ENCODE results near the gene TPCN2. TPM values are rescaled to one million over a fixed set of nuclear protein-coding genes. Genes with fewer than 3 reads are reported as not detected.
"Not testable (repeated sequence)": the region's sequence is repeated elsewhere in the genome, so short reads cannot be mapped to it uniquely, and the experiment has no call there.

The TPCN2 gene
- total RNA-seq, 1 donor from 2014 or later, result 14.2 TPM

- DNase-seq (ENCODE audit: low read depth, low spot score), result no peak
- peaks cover 6% of the 10 kb centered on the region for H3K9me3 Mint-ChIP-seq
- TF ChIP-seq, protein P1, sequence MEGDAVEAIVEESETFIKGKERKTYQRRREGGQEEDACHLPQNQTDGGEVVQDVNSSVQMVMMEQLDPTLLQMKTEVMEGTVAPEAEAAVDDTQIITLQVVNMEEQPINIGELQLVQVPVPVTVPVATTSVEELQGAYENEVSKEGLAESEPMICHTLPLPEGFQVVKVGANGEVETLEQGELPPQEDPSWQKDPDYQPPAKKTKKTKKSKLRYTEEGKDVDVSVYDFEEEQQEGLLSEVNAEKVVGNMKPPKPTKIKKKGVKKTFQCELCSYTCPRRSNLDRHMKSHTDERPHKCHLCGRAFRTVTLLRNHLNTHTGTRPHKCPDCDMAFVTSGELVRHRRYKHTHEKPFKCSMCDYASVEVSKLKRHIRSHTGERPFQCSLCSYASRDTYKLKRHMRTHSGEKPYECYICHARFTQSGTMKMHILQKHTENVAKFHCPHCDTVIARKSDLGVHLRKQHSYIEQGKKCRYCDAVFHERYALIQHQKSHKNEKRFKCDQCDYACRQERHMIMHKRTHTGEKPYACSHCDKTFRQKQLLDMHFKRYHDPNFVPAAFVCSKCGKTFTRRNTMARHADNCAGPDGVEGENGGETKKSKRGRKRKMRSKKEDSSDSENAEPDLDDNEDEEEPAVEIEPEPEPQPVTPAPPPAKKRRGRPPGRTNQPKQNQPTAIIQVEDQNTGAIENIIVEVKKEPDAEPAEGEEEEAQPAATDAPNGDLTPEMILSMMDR (conservative IDR thresholded peaks at IDR 0.05), result no peak
- peaks cover 3% of the 10 kb centered on the region for H3K4me1 Mint-ChIP-seq
- H3K27ac Mint-ChIP-seq (ENCODE audit: unreplicated experiment), result no peak overlapping the region
- H3K27me3 Mint-ChIP-seq (ENCODE audit: low read depth), result no peaks in the 10 kb centered on the region
- no peak overlapping the region for H3K4me3 Mint-ChIP-seq
- H3K36me3 Mint-ChIP-seq (ENCODE audit: low read depth), result peaks cover 9% of the 10 kb centered on the region
Observed at GRCh38 chr11:69144316-69145049, 95.8 kb downstream of the TPCN2 start.

DNA sequence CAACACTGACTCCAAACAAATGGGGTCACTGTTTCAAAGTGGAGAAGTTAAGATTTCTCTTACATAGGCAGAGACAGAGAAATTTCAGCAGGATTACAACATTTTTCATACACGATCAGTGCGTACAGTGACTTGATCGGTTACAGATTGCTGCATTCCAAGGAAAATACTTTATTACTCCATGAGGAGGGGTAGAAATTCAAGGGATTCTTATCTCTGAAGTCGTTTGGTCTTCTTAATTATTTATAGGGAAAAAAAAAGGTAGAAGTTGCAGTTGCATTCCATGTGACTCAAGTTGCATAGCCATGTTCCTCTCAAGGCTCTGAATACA lies 96.3 kb downstream of the TPCN2 start:
- Mint-ChIP-seq H3K27me3 (ENCODE audit: low read depth) (no peaks in the 10 kb centered on the region), H3K36me3 (ENCODE audit: low read depth) (peaks cover 9% of the 10 kb centered on the region), H3K27ac (ENCODE audit: unreplicated experiment) (no peak overlapping the region), H3K4me1 (peaks cover 3% of the 10 kb centered on the region), H3K4me3 (no peak overlapping the region), H3K9me3 (peaks cover 6% of the 10 kb centered on the region)
- no peak for DNase-seq (ENCODE audit: low read depth, low spot score)
- TF ChIP-seq, protein P1 (conservative IDR thresholded peaks at IDR 0.05), result no peak

DNA sequence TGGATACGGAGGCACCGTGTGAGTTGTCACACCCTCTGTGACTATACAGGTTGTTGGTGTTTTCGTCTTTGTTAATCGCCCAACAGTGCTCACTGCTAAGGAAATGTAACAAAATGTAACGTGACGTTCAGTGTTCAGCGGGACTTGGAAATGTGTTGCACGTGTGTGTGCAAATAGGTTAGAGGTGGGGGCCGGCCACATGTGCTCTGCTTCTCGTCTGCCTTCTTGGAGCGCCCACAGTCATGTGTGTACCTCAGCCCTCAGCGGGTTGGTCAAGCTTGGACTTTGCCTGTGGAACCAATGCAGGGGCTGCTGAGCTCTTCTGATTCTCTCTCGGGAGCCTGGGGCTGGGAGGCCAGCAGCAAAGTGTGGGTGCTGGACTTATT lies 99.6 kb downstream of the TPCN2 start:
- DNase-seq (ENCODE audit: low read depth, low spot score), result no peak
- Mint-ChIP-seq H3K27me3 (ENCODE audit: low read depth) (peaks cover 3% of the 10 kb centered on the region), H3K36me3 (ENCODE audit: low read depth) (peaks cover 9% of the 10 kb centered on the region), H3K4me1 (peaks cover 29% of the 10 kb centered on the region), H3K4me3 (no peak overlapping the region), H3K9me3 (peaks cover 8% of the 10 kb centered on the region), H3K27ac (ENCODE audit: unreplicated experiment) (no peak overlapping the region)
- TF ChIP-seq, protein P1 (conservative IDR thresholded peaks at IDR 0.05), result no peak

DNA sequence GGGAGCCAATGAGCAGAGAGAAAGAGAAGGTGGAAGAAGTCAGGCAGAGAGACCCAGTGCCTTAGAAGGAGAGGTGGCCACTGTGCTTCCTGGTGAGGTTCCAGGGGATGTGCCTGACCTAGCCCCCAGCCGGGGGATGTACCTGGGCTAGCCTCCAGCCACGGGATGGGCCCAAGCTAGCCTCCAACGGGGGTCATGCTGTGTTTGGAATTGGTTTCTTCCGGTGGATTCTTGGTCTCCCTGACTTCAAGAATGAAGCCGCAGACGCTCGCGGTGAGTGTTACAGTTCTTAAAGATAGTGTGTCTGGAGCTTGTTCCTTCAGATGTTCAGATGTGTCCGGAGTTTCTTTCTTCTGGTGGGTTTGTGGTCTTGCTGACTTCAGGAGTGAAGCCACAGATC lies 100.1 kb downstream of the TPCN2 start:
- no peak overlapping the region for H3K27ac Mint-ChIP-seq (ENCODE audit: unreplicated experiment)
- peaks cover 9% of the 10 kb centered on the region for H3K36me3 Mint-ChIP-seq (ENCODE audit: low read depth)
- TF ChIP-seq, protein P1 (conservative IDR thresholded peaks at IDR 0.05), result no peak
- H3K4me1 Mint-ChIP-seq, result peaks cover 32% of the 10 kb centered on the region
- H3K9me3 Mint-ChIP-seq, result peaks cover 8% of the 10 kb centered on the region
- no peak for DNase-seq (ENCODE audit: low read depth, low spot score)
- no peak overlapping the region for H3K4me3 Mint-ChIP-seq
- H3K27me3 Mint-ChIP-seq (ENCODE audit: low read depth), result peaks cover 3% of the 10 kb centered on the region

DNA sequence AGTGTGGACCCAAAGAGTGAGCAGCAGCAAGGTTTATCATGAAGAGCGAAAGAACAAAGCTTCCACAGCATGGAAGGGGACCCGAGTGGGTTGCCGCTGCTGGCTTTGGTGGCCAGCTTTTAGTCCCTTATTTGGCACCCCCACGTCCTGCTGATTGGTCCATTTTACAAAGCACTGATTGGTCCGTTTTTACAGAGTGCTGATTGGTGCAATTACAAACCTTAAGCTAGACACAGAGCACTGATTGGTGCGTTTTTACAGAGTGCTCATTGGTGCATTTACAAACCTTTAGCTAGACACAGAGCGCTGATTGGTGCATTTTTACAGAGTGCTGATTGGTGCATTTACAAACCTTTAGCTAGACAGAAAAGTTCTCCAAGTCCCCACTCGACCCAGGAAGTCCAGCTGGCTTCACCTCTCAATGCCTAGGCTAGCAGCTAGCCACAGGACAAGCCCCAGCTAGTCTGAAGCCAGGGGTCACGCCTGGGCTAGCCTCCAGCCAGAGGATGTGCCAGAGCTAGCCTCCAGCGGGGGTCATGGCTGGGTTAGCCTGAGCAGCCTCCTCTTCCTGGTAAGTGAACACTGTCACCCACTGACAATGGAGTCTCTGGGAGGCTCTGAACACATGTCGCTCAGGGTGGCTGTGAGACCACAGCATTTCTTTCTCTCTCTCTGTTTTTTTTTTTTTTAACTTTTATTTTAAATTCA lies 100.8 kb downstream of the TPCN2 start:
- DNase-seq (ENCODE audit: low read depth, low spot score); H3K4me3 Mint-ChIP-seq: not testable (repeated sequence)

GRCh38 chr11:69150175-69150574 lies 101.4 kb downstream of the TPCN2 start:
- H3K27me3 Mint-ChIP-seq (ENCODE audit: low read depth), result peaks cover 3% of the 10 kb centered on the region
- H3K4me3 Mint-ChIP-seq, result no peak overlapping the region
- no peak overlapping the region for H3K27ac Mint-ChIP-seq (ENCODE audit: unreplicated experiment)
- TF ChIP-seq, protein P1 (conservative IDR thresholded peaks at IDR 0.05), result no peak
- peaks cover 8% of the 10 kb centered on the region for H3K9me3 Mint-ChIP-seq
- peaks cover 3% of the 10 kb centered on the region for H3K36me3 Mint-ChIP-seq (ENCODE audit: low read depth)
- no peak for DNase-seq (ENCODE audit: low read depth, low spot score)
- peaks cover 32% of the 10 kb centered on the region for H3K4me1 Mint-ChIP-seq

More for the DNA sequence above, 100.8 kb downstream of the TPCN2 start:
- H3K9me3 Mint-ChIP-seq; H3K27me3 Mint-ChIP-seq (ENCODE audit: low read depth); H3K36me3 Mint-ChIP-seq (ENCODE audit: low read depth); H3K27ac Mint-ChIP-seq (ENCODE audit: unreplicated experiment): not testable (repeated sequence)
- peaks cover 32% of the 10 kb centered on the region for H3K4me1 Mint-ChIP-seq

Data from neural crest cell (in vitro differentiated cells).